BJ (cell line): ENCODE results near the gene BLOC1S3. TPM values are rescaled to one million over a fixed set of nuclear protein-coding genes. Genes with fewer than 3 reads are reported as not detected.

Experiments used
- CTCF ChIA-PET: fragments of 350-600 bp; formaldehyde crosslinking; extraction: SDS; loops from one replicate; lab custom pipeline; 2021; ENCODE audit warnings: antibody characterized with exemption, inconsistent platforms; lab: Yijun Ruan, JAX
- POLR2A ChIA-PET: fragments of 300-600 bp; sonication (Branson Sonifier 250); formaldehyde crosslinking; extraction: SDS; loops from one replicate; lab custom pipeline; 2021; ENCODE audit warnings: antibody characterized with exemption; lab: Charles Lee
- DNase-seq: peaks from one replicate; pipeline ENCODE4 v3.0.0-alpha.2; 2011; ENCODE audit warnings: low read depth
- H3K27me3 ChIP-seq: 2 replicates; pipeline ENCODE4 v1.6.0; 2011; ENCODE audit warnings: low read length; ENCODE audit not compliant: control insufficient read depth, insufficient read depth
- H3K36me3 ChIP-seq: 2 replicates; pipeline ENCODE4 v1.5.1; 2011; ENCODE audit warnings: low read length; ENCODE audit not compliant: control insufficient read depth, insufficient read depth
- H3K4me3 ChIP-seq: 2 replicates; pipeline ENCODE4 v1.5.1; 2011; ENCODE audit warnings: low read depth, mild to moderate bottlenecking, control low read depth, low read length
- CTCF ChIP-seq: IDR thresholded peaks from 2 replicates; pipeline ENCODE4 v1.5.1; 2011; ENCODE audit warnings: low read depth, mild to moderate bottlenecking, control low read depth, inconsistent platforms, low read length, moderate library complexity; ENCODE audit not compliant: insufficient read depth
- polyA plus RNA-seq: library from polyadenylated mRNA; depleted of rRNA; stranded (reverse); fragments of >200 nt; gene quantifications from 2 replicates; pipeline ENCODE4 v1.2.3, GENCODE V29; 2011

BLOC1S3 gene
- polyA plus RNA-seq, 1 experiment, result 8.3 TPM

DNA sequence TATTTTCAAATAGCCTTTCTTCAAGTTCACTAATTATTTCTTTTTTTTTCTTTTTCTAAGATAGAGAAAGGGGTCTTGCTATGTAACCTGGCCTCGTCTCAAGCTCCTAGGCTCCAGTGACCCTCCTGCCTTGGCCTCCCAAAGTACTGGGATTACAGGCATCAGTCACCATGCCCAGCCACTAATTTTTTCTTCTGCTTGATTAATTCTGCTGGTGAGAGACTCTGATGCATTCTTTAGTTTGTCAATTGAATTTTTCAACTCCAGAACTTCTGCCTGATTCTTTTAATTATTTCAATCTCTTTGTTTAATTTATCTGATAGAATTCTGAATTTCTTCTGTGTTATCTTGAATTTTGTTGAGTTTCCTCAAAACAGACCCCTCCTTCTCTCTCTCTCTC lies 11.4 kb downstream of the BLOC1S3 start:
- H3K4me3 ChIP-seq, result no peak overlapping the region
- POLR2A ChIA-PET, result no interaction called here

GRCh38 chr19:45191375-45191774 lies 12.8 kb downstream of the BLOC1S3 start:
- ChIA-PET CTCF (interaction anchor here (1.1 to 2.4 kb wide), 4 partner anchors 9 to 132 kb away, joined by 3 to 5 read pairs (median 4); partner anchors contain the start of genes BLOC1S3 and TRAPPC6A), POLR2A (no interaction called here)
- DNase-seq, result no peak
- TF ChIP-seq CTCF, result no peak
- H3K36me3 ChIP-seq, result no peaks in the 10 kb centered on the region
- H3K4me3 ChIP-seq, result no peak overlapping the region
- H3K27me3 ChIP-seq, result no peaks in the 10 kb centered on the region

More for the DNA sequence above, 11.4 kb downstream of the BLOC1S3 start:
- CTCF ChIA-PET, result interaction anchor here (0.8 to 1.5 kb wide), 3 partner anchors 59 to 514 kb away, joined by 3 read pairs; no protein-coding TSS in a partner anchor
- H3K27me3 ChIP-seq, result no peaks in the 10 kb centered on the region
- H3K36me3 ChIP-seq, result no peaks in the 10 kb centered on the region
- TF ChIP-seq CTCF, result no peak
- no peak for DNase-seq

- Histone ChIP-seq H3K36me3 (no peaks in the 10 kb centered on the region), H3K27me3 (no peaks in the 10 kb centered on the region), H3K4me3 (no peak overlapping the region)
- ChIA-PET POLR2A (no interaction called here), CTCF (interaction anchor here (1.3 kb wide), 1 partner anchor 9 kb away, joined by 4 read pairs; no protein-coding TSS in a partner anchor)
- TF ChIP-seq CTCF, result no peak
- DNase-seq, result peak; percentile 21
These were observed 17.2 kb downstream of the BLOC1S3 start for GRCh38 chr19:45195764-45196163.

DNA sequence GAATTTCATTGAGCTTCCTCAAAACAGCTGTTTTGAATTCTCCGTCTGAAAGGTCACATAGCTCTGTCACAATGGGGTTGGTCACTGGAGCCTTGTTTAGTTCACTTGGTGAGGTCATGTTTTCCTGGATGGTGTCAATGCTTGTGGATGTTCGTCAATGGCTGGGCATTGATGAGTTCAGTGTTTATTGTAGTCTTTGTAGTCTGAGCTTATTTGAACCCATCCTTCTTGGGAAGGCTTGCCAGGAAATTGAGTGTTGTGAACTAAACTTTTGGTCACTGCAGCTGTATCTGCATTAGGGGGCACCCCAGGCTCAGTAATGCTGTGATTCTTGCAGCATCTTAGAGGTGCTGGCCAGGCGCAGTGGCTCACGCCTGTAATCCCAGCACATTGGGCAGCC lies 22.0 kb downstream of the BLOC1S3 start:
- POLR2A ChIA-PET, result no interaction called here
- Histone ChIP-seq H3K36me3 (no peaks in the 10 kb centered on the region), H3K27me3 (no peaks in the 10 kb centered on the region), H3K4me3 (no peak overlapping the region)
- CTCF ChIA-PET, result interaction anchor here (0.7 to 3.0 kb wide), 6 partner anchors 10 to 138 kb away, joined by 3 to 15 read pairs (median 4); no protein-coding TSS in a partner anchor
- no peak for DNase-seq
- TF ChIP-seq CTCF, result peak; percentile 29; the same call in 1 of the 2 replicates

DNA sequence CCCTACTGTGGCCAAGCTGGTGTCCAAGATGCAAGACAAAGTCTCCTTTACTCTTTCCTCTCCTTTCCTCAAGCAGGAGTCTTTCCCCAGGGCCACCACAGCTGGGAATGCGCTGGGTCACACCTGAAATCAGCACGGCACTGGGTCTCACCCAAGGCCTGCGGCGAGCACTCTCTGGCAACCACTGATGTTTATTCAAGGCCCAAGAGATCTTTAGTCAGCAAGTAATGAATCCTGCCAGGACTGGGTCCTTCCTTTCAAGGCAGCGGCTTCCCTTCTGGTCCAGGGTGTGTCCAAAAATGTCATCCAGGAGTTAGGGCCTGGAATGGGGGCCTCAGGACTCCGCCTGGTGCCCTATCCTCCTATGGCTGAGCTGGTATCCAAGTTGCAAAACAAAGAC lies 24.1 kb downstream of the BLOC1S3 start:
- Histone ChIP-seq H3K27me3 (no peaks in the 10 kb centered on the region), H3K36me3 (no peaks in the 10 kb centered on the region), H3K4me3 (no peak overlapping the region)
- POLR2A ChIA-PET, result no interaction called here
- CTCF ChIA-PET, result interaction anchor here (3.0 kb wide), 1 partner anchor 46 kb away, joined by 15 read pairs; no protein-coding TSS in a partner anchor
- no peak for DNase-seq
- TF ChIP-seq CTCF, result no peak
